Osteocyte (in vitro differentiated cells): ENCODE measurements around the gene NALCN. TPM values are rescaled to one million over a fixed set of nuclear protein-coding genes. Genes with fewer than 3 reads are reported as not detected.
A peak's percentile ranks its signal among the peaks of the same experiment; 100 is the strongest.

ENCODE experiments used
- DNase-seq: peaks from one replicate; pipeline ENCODE4 v3.0.0; 2021; ENCODE audit warnings: mixed read lengths; ENCODE audit not compliant: unreplicated experiment; ENCODE audit errors: extremely low spot score
- H3K27ac Mint-ChIP-seq: one replicate; pipeline ENCODE4 v1.8.0; 2021; ENCODE audit warnings: mild to moderate bottlenecking, mixed read lengths; ENCODE audit not compliant: unreplicated experiment
- H3K27me3 Mint-ChIP-seq: one replicate; pipeline ENCODE4 v1.8.0; 2021; ENCODE audit warnings: mixed read lengths; ENCODE audit not compliant: unreplicated experiment
- H3K36me3 Mint-ChIP-seq: one replicate; pipeline ENCODE4 v1.8.0; 2021; ENCODE audit warnings: mixed read lengths; ENCODE audit not compliant: unreplicated experiment
- H3K4me1 Mint-ChIP-seq: one replicate; pipeline ENCODE4 v1.8.0; 2021; ENCODE audit warnings: mixed read lengths; ENCODE audit not compliant: unreplicated experiment
- H3K4me3 Mint-ChIP-seq: one replicate; pipeline ENCODE4 v1.8.0; 2021; ENCODE audit warnings: mild to moderate bottlenecking, moderate library complexity, mixed read lengths; ENCODE audit not compliant: unreplicated experiment
- H3K9me3 Mint-ChIP-seq: one replicate; pipeline ENCODE4 v1.8.0; 2021; ENCODE audit warnings: mixed read lengths; ENCODE audit not compliant: unreplicated experiment
- CTCF ChIP-seq: fragments of 200-600 bp; sonication (generic); IDR thresholded peaks from 2 replicates; pipeline ENCODE4 v1.5.0; 2021; ENCODE audit warnings: antibody characterized with exemption, mild to moderate bottlenecking, moderate library complexity
- total RNA-seq: library from RNA; stranded (reverse); gene quantifications from 2 replicates; pipeline ENCODE4 v1.2.1, GENCODE V29; 2021

The NALCN gene
- total RNA-seq, 1 donor from 2014 or later: 58.8 TPM

DNA sequence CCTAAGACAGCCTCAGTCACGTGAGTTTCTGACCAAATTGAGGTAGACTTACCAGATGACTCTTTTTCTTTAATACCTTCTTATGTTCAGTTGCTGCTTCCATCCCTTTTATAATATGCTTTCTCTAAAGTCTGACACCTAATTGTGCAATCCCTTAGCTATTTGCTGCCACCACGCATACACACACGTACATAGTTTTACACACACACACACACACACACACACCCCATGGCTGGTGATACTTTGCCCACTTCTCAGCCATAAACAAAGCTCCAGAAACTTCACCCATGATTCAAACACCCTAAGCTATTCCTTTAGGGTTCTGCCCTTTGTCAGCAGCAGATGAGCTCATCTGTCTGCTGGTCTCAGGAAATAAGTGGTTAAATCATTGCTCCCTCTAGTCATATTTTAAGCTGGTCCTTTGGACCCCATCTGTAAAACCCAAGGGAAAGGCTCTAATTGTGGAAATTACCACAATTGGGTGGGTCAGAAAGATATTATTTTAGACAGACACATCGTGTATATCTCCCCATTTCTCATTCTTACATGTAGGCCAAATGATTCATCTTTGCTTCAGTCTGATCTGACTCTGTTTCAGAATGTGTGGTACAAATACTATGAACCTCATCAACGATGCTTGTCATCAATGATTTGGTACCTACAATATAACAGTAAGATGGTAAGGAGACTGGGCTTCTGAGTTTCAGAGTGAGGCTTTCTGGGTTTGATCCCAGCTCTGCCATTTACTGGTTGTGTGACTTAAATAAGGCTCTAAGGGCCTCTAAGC, 69.2 kb downstream of the NALCN start:
- Mint-ChIP-seq H3K36me3 (peaks cover 26% of the 10 kb centered on the region), H3K27me3 (no peaks in the 10 kb centered on the region), H3K9me3 (peaks cover 5% of the 10 kb centered on the region), H3K4me3 (no peak overlapping the region), H3K27ac (no peak overlapping the region), H3K4me1 (peaks cover 11% of the 10 kb centered on the region)
- no peak for DNase-seq
- TF ChIP-seq CTCF: no peak

DNA sequence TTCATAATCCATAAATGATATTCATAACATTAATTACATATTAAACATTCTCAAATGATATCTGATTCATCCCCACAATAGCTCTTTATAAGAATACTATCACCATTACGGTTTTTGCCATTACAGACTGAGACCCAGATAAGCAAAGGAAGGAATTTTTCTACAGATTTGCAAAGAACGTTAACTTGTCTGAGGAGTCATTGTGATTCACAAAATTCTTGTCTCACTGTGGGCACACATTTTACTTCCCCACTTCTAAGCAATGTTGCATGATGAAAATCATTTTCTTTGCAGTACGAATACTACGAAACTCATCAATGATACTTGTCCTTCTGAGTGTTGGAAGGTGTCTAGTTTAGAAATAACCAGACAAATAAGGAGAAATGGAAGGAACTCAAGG, 70.1 kb downstream of the NALCN start:
- Mint-ChIP-seq H3K36me3 (peaks cover 27% of the 10 kb centered on the region), H3K4me3 (no peak overlapping the region), H3K4me1 (peaks cover 19% of the 10 kb centered on the region), H3K27ac (no peak overlapping the region), H3K27me3 (no peaks in the 10 kb centered on the region), H3K9me3 (peaks cover 12% of the 10 kb centered on the region)
- no peak for TF ChIP-seq CTCF
- no peak for DNase-seq

DNA sequence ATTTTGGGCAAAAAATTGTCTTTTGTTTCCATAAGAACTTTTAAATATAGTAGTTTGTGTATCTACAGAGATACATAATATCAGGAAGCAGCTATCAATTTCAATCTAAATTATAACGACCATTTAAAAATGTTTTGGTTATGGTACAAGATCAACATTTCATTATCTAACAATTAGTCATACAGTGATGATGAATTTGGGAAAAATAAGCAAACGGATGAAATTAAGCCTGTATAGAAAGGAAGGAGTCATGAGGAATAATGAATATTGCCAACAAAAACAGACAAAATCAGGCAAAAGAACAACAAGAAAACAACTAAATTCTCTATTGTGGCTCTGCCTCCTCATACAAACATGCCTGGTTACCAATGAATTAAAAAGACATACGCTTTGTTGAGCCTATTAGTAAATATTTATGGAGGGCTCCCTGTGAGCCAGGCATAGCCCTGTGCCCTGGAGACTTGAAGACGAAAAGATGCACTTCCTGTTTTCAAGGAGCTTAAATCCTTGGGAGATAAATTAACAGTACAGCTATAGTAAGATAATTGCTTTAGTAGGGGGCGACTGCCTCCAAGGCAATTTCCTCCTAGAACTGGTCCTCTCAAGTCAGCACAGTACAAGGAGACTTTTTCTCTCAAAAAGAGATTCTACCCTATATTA, 73.0 kb downstream of the NALCN start:
- no peak for DNase-seq
- Mint-ChIP-seq H3K27ac (no peak overlapping the region), H3K4me1 (peaks cover 23% of the 10 kb centered on the region), H3K9me3 (peaks cover 12% of the 10 kb centered on the region), H3K4me3 (no peak overlapping the region), H3K27me3 (no peaks in the 10 kb centered on the region), H3K36me3 (peaks cover 39% of the 10 kb centered on the region)
- no peak for TF ChIP-seq CTCF

GRCh38 chr13:101341464-101341863, 74.8 kb downstream of the NALCN start:
- H3K4me3 Mint-ChIP-seq: no peak overlapping the region
- no peak for TF ChIP-seq CTCF
- peaks cover 12% of the 10 kb centered on the region for H3K9me3 Mint-ChIP-seq
- peaks cover 43% of the 10 kb centered on the region for H3K36me3 Mint-ChIP-seq
- no peaks in the 10 kb centered on the region for H3K27me3 Mint-ChIP-seq
- peak overlapping the region; percentile 66 for H3K27ac Mint-ChIP-seq
- peaks cover 23% of the 10 kb centered on the region for H3K4me1 Mint-ChIP-seq
- DNase-seq: no peak

- H3K27ac Mint-ChIP-seq: no peak overlapping the region
- H3K27me3 Mint-ChIP-seq: no peaks in the 10 kb centered on the region
- peaks cover 23% of the 10 kb centered on the region for H3K4me1 Mint-ChIP-seq
- no peak overlapping the region for H3K4me3 Mint-ChIP-seq
- peaks cover 12% of the 10 kb centered on the region for H3K9me3 Mint-ChIP-seq
- no peak for TF ChIP-seq CTCF
- no peak for DNase-seq
- peaks cover 42% of the 10 kb centered on the region for H3K36me3 Mint-ChIP-seq
Observed at GRCh38 chr13:101339202-101339601, 77.1 kb downstream of the NALCN start.
